HG03280 (cell line): ENCODE data around the gene MRPL20.
"Not testable (repeated sequence)": the region's sequence is repeated elsewhere in the genome, so short reads cannot be mapped to it uniquely, and the experiment has no call there.

Experiments used
- ATAC-seq: cut with Tn5 transposase; IDR thresholded peaks from one replicate; pipeline ENCODE4 v1.9.1; 2021; ENCODE audit warnings: mild to moderate bottlenecking, moderate library complexity; ENCODE audit not compliant: unreplicated experiment

MRPL20 gene

DNA sequence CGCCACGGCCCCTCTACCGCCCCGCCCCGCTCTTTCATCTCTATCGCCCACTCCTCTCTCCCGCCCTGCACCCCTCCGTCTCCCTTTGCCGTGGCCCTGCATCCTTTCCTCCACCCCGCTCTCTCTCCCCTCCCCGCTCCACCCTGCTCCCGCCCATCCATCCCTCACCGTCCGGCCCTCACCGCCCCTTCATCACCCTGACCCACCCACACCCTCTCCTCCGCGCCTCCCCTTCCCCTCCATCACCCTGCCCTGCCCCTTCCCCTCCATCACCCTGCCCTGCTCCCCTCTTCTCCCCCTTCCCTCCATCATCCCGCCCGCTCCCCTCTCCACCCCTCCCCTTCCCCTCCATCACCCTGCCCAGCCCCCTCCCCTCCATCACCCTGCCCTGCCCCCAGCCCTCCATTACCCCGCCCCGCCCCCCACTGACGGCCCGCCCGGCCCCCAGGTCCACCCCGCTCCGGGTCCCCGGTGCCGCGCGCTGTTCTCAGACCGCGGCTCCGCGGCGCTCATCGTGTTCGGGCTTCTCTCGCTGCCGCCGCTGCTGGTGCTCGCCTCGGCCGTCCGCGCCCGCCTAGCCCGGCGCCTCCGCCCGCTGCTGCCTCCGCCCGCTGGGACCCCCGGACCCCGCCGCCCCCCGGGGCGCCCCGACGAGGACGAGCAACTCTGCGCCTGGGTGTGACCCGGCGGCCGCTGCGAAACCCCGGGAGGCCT, 20.2 kb upstream of the MRPL20 start:
- no peak for ATAC-seq

DNA sequence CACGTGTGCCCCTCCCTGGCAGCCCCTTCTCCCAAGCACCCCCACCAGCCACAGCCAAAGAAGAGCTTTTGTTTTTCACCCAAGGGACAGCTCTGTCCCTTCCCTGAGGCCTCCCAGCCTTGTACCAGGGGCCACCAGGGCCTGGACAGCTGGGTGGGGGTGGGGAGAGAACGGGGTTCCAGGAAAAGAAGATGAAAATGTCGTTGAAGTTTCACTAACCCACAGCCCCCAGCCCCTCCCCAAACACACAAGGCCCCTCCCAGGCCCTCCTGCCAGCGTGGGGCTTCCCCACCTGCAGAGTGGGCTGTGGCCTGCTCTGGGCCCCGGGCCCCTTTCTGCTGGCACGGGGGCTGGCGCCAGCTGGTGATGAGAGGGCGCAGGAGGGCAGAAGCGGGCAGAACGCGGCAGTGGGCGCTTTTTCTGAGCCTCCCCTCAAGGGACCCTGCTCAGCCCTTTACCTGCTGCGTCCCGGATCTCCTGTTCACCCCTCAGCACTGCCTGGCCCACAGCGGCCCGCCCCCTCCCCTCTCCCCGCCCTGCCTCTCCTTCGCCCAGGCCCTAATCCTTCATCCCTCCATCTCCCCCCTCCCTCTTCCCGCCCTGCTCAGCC, 19.5 kb upstream of the MRPL20 start:
- ATAC-seq, result no peak

- ATAC-seq, result no peak
Measured at GRCh38 chr1:1425753-1426495, 18.8 kb upstream of the MRPL20 start.

DNA sequence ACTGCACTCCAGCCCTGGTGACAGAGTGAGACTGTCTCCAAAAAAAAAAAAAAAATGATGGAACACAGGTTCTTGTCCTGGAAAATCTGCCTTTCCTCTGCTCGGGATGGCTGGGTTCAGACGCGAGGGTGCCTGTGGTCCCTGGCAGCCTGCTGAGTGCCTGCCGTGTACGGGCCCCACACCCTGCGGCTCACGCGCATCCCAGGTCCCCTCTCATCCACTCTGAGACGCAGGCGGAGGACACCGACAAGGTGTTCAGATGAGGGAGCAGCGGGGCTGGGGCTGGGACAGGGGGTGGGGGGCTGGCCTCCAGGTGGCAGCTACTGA, 18.3 kb upstream of the MRPL20 start:
- ATAC-seq, result no peak

DNA sequence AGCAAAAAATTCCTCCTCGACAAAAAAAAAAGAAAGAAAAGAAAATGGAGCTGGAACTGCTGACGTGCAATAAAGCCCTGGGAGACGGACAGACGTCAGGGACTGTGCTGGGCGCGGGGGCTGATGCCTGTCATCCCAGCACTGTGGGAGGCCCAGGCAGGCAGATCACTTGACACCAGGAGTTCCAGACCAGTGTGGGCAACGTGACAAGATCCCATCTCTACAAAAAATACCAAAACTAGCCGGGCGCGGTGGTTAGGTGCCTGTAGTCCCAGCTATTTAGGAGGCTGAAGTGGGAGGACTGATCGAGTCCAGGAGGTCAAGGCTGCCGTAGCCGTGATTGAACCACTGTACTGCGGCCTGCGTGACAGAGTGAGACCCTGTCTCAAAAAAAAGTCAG, 17.6 kb upstream of the MRPL20 start:
- no peak for ATAC-seq

DNA sequence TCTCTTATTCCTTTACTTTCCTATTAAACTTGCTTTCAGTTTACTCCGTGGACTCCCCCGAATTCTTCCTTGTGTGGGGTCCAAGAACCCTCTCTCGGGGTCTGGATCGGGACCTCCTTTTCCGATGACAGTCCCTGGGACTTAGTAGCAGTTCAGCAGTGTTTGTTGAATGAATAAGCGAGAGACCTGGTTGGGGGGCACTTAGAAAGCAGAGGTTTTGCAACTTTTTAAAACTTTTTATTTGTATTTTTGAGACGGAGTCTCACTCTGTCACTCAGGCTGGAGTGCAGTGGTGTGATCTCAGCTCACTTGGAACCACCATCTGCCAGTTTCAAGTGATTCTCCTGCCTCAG, 16.1 kb upstream of the MRPL20 start:
- no peak for ATAC-seq

DNA sequence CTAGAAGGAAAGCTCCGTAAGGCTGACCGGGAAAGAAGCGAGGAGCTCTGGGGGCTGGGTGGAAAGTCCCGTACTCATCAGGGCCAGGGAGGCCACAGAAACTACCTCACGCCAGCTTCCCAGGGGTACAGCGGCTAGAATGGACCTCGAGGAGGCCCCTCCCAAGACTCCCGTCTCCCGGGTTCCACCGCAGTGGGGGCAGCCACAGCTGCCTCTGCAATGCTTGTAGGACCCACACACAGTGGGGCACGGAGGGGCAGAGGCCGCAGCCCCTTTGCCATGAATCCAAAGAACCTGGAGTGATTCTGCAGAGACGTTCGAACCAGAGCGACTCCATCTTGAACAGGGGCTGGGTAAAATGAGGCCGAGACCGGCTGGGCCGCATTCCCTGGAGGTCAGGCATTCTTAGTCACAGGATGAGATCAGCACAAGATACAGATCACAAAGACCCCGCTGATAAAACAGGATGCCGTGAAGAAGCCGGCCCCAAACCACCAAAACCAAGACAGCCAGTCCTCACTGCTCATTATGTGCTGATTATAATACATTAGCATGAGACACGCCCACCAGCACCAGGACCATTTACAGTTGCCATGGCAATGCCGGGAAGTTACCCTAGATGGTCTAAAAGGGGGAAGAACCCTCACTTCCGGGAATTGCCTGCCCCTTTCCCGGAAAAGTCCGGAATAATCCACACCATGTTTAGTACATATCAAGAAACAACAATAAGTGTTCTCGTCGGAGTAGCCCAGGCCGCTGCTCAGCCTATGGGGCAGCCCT, 15.6 kb upstream of the MRPL20 start:
- no peak for ATAC-seq

GRCh38 chr1:1421907-1422464, 14.9 kb upstream of the MRPL20 start:
- no peak for ATAC-seq

GRCh38 chr1:1421147-1421906, 14.2 kb upstream of the MRPL20 start, which contains the start of gene ANKRD65:
TSS of gene ANKRD65 (minus strand) at chr1:1421276. CDS start at chr1:1421005, 271 bp downstream.
- ATAC-seq, result no peak

GRCh38 chr1:1420654-1421141, 13.6 kb upstream of the MRPL20 start:
- no peak for ATAC-seq

- ATAC-seq, result no peak
Measured at GRCh38 chr1:1419813-1420653, 12.9 kb upstream of the MRPL20 start.

DNA sequence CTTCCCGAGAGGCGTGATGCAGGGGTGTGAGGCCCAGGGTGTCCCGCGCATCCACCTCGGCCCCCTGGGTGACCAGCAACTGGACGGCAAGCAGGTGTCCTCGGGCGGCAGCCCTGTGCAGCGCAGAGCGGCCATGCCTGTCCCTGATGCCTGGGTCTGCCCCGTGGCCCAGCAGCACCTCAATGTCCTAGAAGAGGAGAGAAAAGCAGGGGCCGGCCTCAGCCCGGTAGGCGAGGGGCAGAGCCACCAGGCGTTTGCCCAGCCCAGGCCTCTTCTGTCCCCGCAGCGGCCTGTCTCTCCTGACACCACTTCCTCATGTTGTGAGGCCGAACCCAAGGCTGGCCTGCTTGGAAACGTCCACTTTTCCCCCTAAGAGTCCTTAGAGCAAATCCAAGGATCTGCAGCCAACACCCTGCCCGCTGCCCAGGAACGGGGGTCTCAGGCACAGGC, 12.3 kb upstream of the MRPL20 start:
- no peak for ATAC-seq

- ATAC-seq, result no peak
Measured at GRCh38 chr1:1418464-1419362, 11.6 kb upstream of the MRPL20 start.

DNA sequence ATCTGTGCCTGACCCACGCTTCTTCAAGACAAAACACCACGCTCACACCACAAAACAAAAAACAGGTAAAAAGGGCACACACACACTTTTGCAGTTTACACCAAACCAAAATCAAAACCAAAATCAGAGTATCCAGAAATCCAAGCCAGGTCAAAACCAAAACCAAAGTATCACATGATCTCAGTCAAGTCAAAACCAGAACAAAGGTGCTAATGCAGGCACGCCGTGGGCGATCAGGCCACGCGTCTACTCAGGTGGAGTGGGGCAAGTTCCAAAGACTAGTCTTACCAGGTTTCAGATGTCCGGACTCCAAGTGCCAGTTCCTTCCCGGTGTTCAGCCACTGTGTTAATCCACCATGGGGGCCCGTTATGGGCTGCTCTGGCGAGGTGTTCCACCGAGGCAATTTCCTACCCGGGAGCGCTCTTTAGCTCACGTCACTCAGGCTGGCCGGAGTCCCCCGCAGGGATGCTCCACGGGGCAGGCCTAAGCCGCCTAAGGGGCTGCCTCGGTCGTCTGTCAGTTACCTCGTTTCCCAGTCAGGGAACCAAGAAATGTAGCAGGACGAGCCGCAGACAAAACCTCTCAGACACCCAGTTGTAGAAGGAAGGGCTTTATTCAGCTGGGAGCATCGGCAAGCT, 10.9 kb upstream of the MRPL20 start:
- not testable (repeated sequence) for ATAC-seq

DNA sequence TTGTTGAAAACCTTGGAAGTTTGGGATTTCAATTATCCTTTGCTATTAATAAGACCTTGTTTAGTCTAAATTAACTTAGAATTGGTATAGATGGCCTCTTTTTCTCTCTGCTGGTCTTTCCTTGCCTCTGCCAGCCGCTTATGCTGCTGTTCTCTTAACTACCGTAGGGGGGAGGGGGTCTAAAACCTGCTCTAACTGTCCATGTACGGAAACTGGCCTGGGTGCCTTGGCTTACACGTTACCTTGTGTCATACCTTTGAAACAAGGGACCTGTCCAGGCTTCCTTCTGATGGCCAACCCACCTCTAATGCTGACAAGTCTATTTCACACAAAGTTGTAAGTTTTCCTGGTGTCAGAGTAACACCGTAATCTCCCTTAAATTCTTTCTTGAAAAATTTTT, 10.3 kb upstream of the MRPL20 start:
- ATAC-seq, result not testable (repeated sequence)

GRCh38 chr1:1415751-1416150, 8.7 kb upstream of the MRPL20 start:
- no peak for ATAC-seq

DNA sequence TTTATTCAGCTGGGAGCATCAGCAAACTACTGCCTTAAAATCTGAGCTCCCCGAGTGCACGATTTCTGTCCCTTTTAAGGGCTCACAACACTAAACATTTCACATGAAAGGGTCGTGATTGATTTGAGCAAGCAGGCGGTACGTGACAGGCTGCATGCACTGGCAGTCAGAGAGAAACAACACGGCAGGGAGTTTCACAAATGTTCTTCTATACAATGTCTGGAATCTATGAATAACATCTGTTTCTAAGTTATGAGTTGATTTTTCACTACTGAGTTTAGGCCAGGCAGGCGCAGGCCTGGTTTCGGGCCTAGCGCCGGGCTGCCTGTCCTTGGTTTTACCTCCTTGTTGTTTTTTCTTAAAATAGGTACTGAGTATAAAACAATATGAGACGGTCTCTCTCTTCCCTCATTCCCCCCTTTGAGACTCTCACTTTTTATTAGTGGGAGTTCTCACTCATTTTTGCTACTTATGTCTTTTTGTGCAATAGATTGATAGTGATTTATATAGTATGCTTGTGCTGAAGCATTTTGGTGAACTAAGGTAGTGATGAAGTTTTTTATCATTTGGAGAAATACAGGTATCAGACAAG, 5.3 kb upstream of the MRPL20 start:
- not testable (repeated sequence) for ATAC-seq
